Endothelial cell of umbilical vein (primary cell): ENCODE results near the gene MID1. TPM values are rescaled to one million over a fixed set of nuclear protein-coding genes. Genes with fewer than 3 reads are reported as not detected.

ENCODE experiments used
- BruUV-seq: library from RNA; stranded (reverse); fragments of 400-500 nt; replicated peaks from 2 replicates; lab custom pipeline; 2021; lab: Mats Ljungman, UMichigan
- CTCF ChIA-PET: fragments of 300-600, 350-600 bp; sonication (Branson Sonifier 250); formaldehyde crosslinking; loops from one replicate; lab custom pipeline; 2021; ENCODE audit warnings: antibody characterized with exemption, inconsistent platforms; lab: Charles Lee
- POLR2A ChIA-PET: fragments of 300-600, 350-600 bp; sonication (Branson Sonifier 250); formaldehyde crosslinking; loops from one replicate; lab custom pipeline; 2021; ENCODE audit warnings: antibody characterized with exemption, inconsistent platforms; lab: Charles Lee
- DNase-seq: peaks from one replicate; pipeline ENCODE4 v3.0.0-alpha.2; 2011; ENCODE audit warnings: low read depth, low spot score
- FAIRE-seq: peaks from 2 replicates; lab custom pipeline; 2011; peaks lifted over from hg19 to GRCh38; lab: Jason Lieb, UNC
- H2AFZ ChIP-seq: 2 replicates; pipeline ENCODE4 v1.6.0; 2012; ENCODE audit warnings: low read depth, low read length, control low read depth, inconsistent platforms
- H3K27ac ChIP-seq: 2 replicates; pipeline ENCODE4 v1.5.1; 2011; ENCODE audit warnings: low read depth, mild to moderate bottlenecking, control low read depth, low read length, moderate library complexity; ENCODE audit not compliant: insufficient read depth
- H3K27me3 ChIP-seq, 2 experiments: 2 replicates each; pipeline versions ENCODE4 v1.6.0 to v1.6.1; 2011; ENCODE audit warnings: low read length in 2 of 2, mixed read lengths in 1 of 2; ENCODE audit not compliant: control insufficient read depth in 2 of 2, insufficient read depth in 2 of 2
- H3K36me3 ChIP-seq, 2 experiments: 2 replicates in 1 of 2; 3 replicates in 1 of 2; pipeline ENCODE4 v1.5.1; 2011; ENCODE audit warnings: low read length in 2 of 2, mild to moderate bottlenecking in 1 of 2, moderate library complexity in 1 of 2; ENCODE audit not compliant: control insufficient read depth in 2 of 2, insufficient read depth in 2 of 2; ENCODE audit errors: extremely low read depth in 1 of 2
- H3K4me1 ChIP-seq: 3 replicates; pipeline ENCODE4 v1.5.1; 2011; ENCODE audit warnings: mild to moderate bottlenecking, low read length; ENCODE audit not compliant: control insufficient read depth, insufficient read depth; ENCODE audit errors: extremely low read depth
- H3K4me2 ChIP-seq: 2 replicates; pipeline ENCODE4 v1.6.1; 2011; ENCODE audit warnings: low read length, control low read depth, mixed read lengths; ENCODE audit not compliant: insufficient read depth
- H3K4me3 ChIP-seq, 3 experiments: fragments of 200-600 bp in 1 of 3; sonication (generic), shearing (Covaris generic) in 1 of 3; replicated peaks in 1 of 3; 2 replicates each; pipeline ENCODE4 v1.5.1; 2011 to 2016; ENCODE audit warnings: control low read depth in 3 of 3, low read length in 3 of 3, mild to moderate bottlenecking in 2 of 3, inconsistent platforms in 1 of 3, low read depth in 1 of 3, moderate library complexity in 1 of 3; ENCODE audit not compliant: insufficient read depth in 1 of 3
- H3K79me2 ChIP-seq: 2 replicates; pipeline ENCODE4 v1.6.0; 2012; ENCODE audit warnings: low read length, inconsistent platforms; ENCODE audit not compliant: control insufficient read depth, insufficient read depth
- H3K9ac ChIP-seq: replicated peaks from 2 replicates; pipeline ENCODE3; 2011; ENCODE audit warnings: low read length, control low read depth; ENCODE audit not compliant: insufficient read depth; ENCODE audit errors: extremely low read depth
- H3K9me1 ChIP-seq: replicated peaks from 3 replicates; pipeline ENCODE4 v1.6.0; 2011; ENCODE audit warnings: mild to moderate bottlenecking, low read length; ENCODE audit not compliant: control insufficient read depth, insufficient read depth; ENCODE audit errors: extremely low read depth
- H3K9me3 ChIP-seq: replicated peaks from 2 replicates; pipeline ENCODE4 v1.5.1; 2012; ENCODE audit warnings: low read length, inconsistent platforms; ENCODE audit not compliant: control insufficient read depth, insufficient read depth
- H4K20me1 ChIP-seq: replicated peaks from 2 replicates; pipeline ENCODE3; 2011; ENCODE audit warnings: mild to moderate bottlenecking, low read length; ENCODE audit not compliant: control insufficient read depth, insufficient read depth; ENCODE audit errors: extremely low read depth
- EZH2 ChIP-seq: IDR thresholded peaks from 2 replicates; pipeline ENCODE4 v1.6.1; 2012; ENCODE audit warnings: borderline replicate concordance, low read depth, mild to moderate bottlenecking, moderate library complexity, low read length, inconsistent platforms; ENCODE audit not compliant: severe bottlenecking
- FOS ChIP-seq: IDR thresholded peaks from 2 replicates; pipeline ENCODE4 v1.6.1; 2011; ENCODE audit warnings: mild to moderate bottlenecking, low read length, moderate library complexity, borderline replicate concordance; ENCODE audit not compliant: insufficient read depth
- GATA2 ChIP-seq: IDR thresholded peaks from 2 replicates; pipeline ENCODE4 v1.7.0; 2011; ENCODE audit warnings: low read depth, mild to moderate bottlenecking, moderate library complexity, mixed read lengths, low read length; ENCODE audit not compliant: insufficient read length, insufficient read depth
- JUN ChIP-seq: IDR thresholded peaks from 2 replicates; pipeline ENCODE4 v1.6.1; 2011; ENCODE audit warnings: borderline replicate concordance, low read depth; ENCODE audit not compliant: insufficient read length, insufficient read depth
- MYC ChIP-seq: IDR thresholded peaks from one replicate; pipeline ENCODE4 v1.6.1; 2011; ENCODE audit warnings: mild to moderate bottlenecking, low read depth, low read length
- POLR2A ChIP-seq: IDR thresholded peaks from 2 replicates; pipeline ENCODE4 v1.6.1; 2012; ENCODE audit warnings: low read depth, mild to moderate bottlenecking, control low read depth, low read length
- POLR2AphosphoS5 ChIP-seq: IDR thresholded peaks from 2 replicates; pipeline ENCODE4 v1.6.1; 2012; ENCODE audit warnings: low read depth, mild to moderate bottlenecking, control low read depth, low read length, moderate library complexity; ENCODE audit not compliant: insufficient read depth
- dilution Hi-C: fragments of 300-500 bp; cut with MboI; formaldehyde crosslinking; loops from one replicate; pipeline ENCODE4 v1.15.0; 2019; ENCODE audit warnings: low sequenced_read_pairs; ENCODE audit not compliant: extremely low pct_ligation_motif_present
- intact Hi-C: fragments of 100-400 bp; cut with micrococcal nuclease; formaldehyde crosslinking; loops from one replicate; pipeline ENCODE4 v1.10.0; 2022
- polyA plus RNA-seq, 4 experiments: library from polyadenylated mRNA; depleted of rRNA in 3 of 4; stranded (reverse) in 3 of 4; unstranded in 1 of 4; fragments of >200 nt; gene quantifications; 2 replicates each; pipeline versions ENCODE4 v1.2.1 to v1.2.3, GENCODE V29; 2011 to 2012; ENCODE audit warnings: missing spikeins in 1 of 4
- total RNA-seq: library from RNA; stranded (reverse); gene quantifications from 2 replicates; pipeline ENCODE4 v1.2.3, GENCODE V29; 2021
- TF ChIP-seq, protein P1 (sequence below), 2 donors: IDR thresholded peaks; 1 replicate in 1 of 2; 2 replicates in 1 of 2; pipeline ENCODE4 v1.5.1; 2011; ENCODE audit warnings: low read length in 2 of 2, mild to moderate bottlenecking in 2 of 2, moderate library complexity in 2 of 2, control low read depth in 1 of 2, inconsistent platforms in 1 of 2, low read depth in 1 of 2; ENCODE audit not compliant: insufficient read depth in 1 of 2; ENCODE audit errors: extremely low read depth in 1 of 2
- TF ChIP-seq, protein P2 (sequence below): IDR thresholded peaks from 2 replicates; pipeline ENCODE4 v1.6.1; 2011; ENCODE audit not compliant: insufficient read depth, insufficient read length

The MID1 gene
- total and polyA plus RNA-seq, 2 donors (not counting 3 experiments of a cell fraction or from before 2014, with no cell fraction given) = 21.3 to 29.8 TPM

DNA sequence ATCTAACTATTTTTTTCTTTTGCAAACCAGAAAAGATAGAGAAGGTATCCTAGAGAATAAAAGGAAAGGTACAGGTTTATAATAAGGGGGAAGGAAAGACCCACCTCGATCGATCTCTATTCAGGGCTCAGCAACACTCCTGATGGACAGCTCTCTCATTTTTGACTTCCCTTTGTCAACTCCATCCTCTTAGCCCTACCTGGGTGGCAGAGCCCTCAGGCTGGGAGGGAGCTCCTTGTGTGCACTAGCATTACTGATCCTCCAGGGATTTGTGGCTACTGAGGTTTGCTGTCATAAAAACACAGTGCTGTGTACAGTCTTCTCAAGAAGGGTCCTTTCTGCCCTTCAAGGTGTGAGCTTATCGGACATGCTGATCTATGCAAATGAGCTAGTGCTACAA is 111.0 kb downstream of the MID1 start:
- TF ChIP-seq POLR2AphosphoS5 (no peak), FOS (no peak), POLR2A (no peak), JUN (no peak), MYC (no peak), GATA2 (no peak), EZH2 (no peak)
- TF ChIP-seq, protein P1, sequence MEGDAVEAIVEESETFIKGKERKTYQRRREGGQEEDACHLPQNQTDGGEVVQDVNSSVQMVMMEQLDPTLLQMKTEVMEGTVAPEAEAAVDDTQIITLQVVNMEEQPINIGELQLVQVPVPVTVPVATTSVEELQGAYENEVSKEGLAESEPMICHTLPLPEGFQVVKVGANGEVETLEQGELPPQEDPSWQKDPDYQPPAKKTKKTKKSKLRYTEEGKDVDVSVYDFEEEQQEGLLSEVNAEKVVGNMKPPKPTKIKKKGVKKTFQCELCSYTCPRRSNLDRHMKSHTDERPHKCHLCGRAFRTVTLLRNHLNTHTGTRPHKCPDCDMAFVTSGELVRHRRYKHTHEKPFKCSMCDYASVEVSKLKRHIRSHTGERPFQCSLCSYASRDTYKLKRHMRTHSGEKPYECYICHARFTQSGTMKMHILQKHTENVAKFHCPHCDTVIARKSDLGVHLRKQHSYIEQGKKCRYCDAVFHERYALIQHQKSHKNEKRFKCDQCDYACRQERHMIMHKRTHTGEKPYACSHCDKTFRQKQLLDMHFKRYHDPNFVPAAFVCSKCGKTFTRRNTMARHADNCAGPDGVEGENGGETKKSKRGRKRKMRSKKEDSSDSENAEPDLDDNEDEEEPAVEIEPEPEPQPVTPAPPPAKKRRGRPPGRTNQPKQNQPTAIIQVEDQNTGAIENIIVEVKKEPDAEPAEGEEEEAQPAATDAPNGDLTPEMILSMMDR (IDR thresholded peaks at IDR 0.05; ENCODE audit: extremely low read depth in 1 of 2, insufficient read depth in 1 of 2, low read depth in 1 of 2, low read length in 2 of 2) = no peak
- TF ChIP-seq, protein P2, sequence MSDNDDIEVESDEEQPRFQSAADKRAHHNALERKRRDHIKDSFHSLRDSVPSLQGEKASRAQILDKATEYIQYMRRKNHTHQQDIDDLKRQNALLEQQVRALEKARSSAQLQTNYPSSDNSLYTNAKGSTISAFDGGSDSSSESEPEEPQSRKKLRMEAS = no peak
- no TSS peak for BruUV-seq
- no peak overlapping the region for H3K4me2 ChIP-seq
- no peaks in the 10 kb centered on the region for H3K36me3 ChIP-seq
- ChIA-PET CTCF (interaction anchor here (1.5 to 1.8 kb wide), 2 partner anchors 9 to 89 kb away, joined by 4 read pairs; no protein-coding TSS in a partner anchor), POLR2A (no interaction called here)
- H3K9ac ChIP-seq = no peak overlapping the region
- no peaks in the 10 kb centered on the region for H4K20me1 ChIP-seq
- peaks cover 24% of the 10 kb centered on the region for H3K4me1 ChIP-seq
- no peak overlapping the region for H2AFZ ChIP-seq
- no peak overlapping the region for H3K4me3 ChIP-seq
- H3K79me2 ChIP-seq = no peaks in the 10 kb centered on the region
- H3K9me3 ChIP-seq = no peaks in the 10 kb centered on the region
- H3K9me1 ChIP-seq = no peaks in the 10 kb centered on the region
- no peak overlapping the region for H3K27ac ChIP-seq
- DNase-seq = no peak
- intact Hi-C loops = loop anchor here (5.0 kb wide), 1 partner anchor 48 kb away; no protein-coding TSS in a partner anchor
- no peaks in the 10 kb centered on the region for H3K27me3 ChIP-seq
- FAIRE-seq = no peak
- dilution Hi-C loops = no loop called here
